ENCODE measurements around the gene SASH1. TPM values are rescaled to one million over a fixed set of nuclear protein-coding genes. Genes with fewer than 3 reads are reported as not detected.

The SASH1 gene
- total RNA-seq, 1 donor from 2014 or later = 70.2 TPM

- H3K4me1 ChIP-seq = peaks cover 0 to 33% of the 10 kb centered on the region in 2 donors
- peaks cover 16 to 34% of the 10 kb centered on the region in 2 donors for H3K36me3 ChIP-seq
- intact Hi-C loops (cut with DNase I) = no loop called here
- peak overlapping the region; percentile 57 to 62 for H3K27ac ChIP-seq
- H3K9me3 ChIP-seq = no peaks in the 10 kb centered on the region
- H3K4me3 ChIP-seq = no peak overlapping the region
- no peaks in the 10 kb centered on the region for H3K27me3 ChIP-seq
- TF ChIP-seq, protein P1, sequence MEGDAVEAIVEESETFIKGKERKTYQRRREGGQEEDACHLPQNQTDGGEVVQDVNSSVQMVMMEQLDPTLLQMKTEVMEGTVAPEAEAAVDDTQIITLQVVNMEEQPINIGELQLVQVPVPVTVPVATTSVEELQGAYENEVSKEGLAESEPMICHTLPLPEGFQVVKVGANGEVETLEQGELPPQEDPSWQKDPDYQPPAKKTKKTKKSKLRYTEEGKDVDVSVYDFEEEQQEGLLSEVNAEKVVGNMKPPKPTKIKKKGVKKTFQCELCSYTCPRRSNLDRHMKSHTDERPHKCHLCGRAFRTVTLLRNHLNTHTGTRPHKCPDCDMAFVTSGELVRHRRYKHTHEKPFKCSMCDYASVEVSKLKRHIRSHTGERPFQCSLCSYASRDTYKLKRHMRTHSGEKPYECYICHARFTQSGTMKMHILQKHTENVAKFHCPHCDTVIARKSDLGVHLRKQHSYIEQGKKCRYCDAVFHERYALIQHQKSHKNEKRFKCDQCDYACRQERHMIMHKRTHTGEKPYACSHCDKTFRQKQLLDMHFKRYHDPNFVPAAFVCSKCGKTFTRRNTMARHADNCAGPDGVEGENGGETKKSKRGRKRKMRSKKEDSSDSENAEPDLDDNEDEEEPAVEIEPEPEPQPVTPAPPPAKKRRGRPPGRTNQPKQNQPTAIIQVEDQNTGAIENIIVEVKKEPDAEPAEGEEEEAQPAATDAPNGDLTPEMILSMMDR (IDR thresholded peaks at IDR 0.05) = no peak
- DNase-seq (ENCODE audit: low spot score in 2 of 2) = peak in 1 of 2 donors; percentile 66
Observed at GRCh38 chr6:148518511-148519156, 176.0 kb downstream of the SASH1 start.

GRCh38 chr6:148520109-148520841, 177.6 kb downstream of the SASH1 start:
- peak in 1 of 2 donors; percentile 63 for DNase-seq (ENCODE audit: low spot score in 2 of 2)
- H3K4me1 ChIP-seq = peaks cover 0 to 41% of the 10 kb centered on the region in 2 donors
- peaks cover 16 to 34% of the 10 kb centered on the region in 2 donors for H3K36me3 ChIP-seq
- no peaks in the 10 kb centered on the region for H3K9me3 ChIP-seq
- peak overlapping the region; percentile 72 to 75 for H3K27ac ChIP-seq
- intact Hi-C loops (cut with DNase I) = no loop called here
- no peak overlapping the region for H3K4me3 ChIP-seq
- no peaks in the 10 kb centered on the region for H3K27me3 ChIP-seq
- TF ChIP-seq, protein P1 (IDR thresholded peaks at IDR 0.05) = no peak

DNA sequence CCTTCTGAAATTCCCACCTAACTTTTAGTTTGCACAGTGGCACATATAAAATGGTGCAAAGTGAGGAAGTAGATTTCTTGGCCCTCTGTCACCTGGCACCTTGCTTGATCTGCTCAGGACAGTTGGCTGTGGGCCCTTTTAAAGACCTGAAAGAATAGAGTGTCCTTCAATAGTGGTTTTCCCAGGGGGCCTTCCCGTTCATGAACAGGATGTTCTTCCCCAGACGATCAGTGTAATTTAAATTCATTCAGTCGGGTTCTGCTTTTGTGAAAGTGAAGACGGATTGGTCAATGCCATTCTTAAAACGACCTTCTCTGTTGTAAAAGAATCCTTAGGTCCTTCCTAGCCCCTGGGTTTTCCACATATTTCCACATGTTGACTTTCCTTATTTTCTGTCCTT, 178.5 kb downstream of the SASH1 start:
- intact Hi-C loops (cut with DNase I) = no loop called here
- H3K9me3 ChIP-seq = no peaks in the 10 kb centered on the region
- H3K4me1 ChIP-seq = peaks cover 0 to 45% of the 10 kb centered on the region in 2 donors
- H3K4me3 ChIP-seq = no peak overlapping the region
- TF ChIP-seq, protein P1 (IDR thresholded peaks at IDR 0.05) = no peak
- peak in 1 of 2 donors; percentile 61 for DNase-seq (ENCODE audit: low spot score in 2 of 2)
- H3K27ac ChIP-seq = peak overlapping the region; percentile 72 to 75
- peaks cover 16 to 27% of the 10 kb centered on the region in 2 donors for H3K36me3 ChIP-seq
- no peaks in the 10 kb centered on the region for H3K27me3 ChIP-seq

GRCh38 chr6:148521586-148521985, 178.9 kb downstream of the SASH1 start:
- peaks cover 0 to 45% of the 10 kb centered on the region in 2 donors for H3K4me1 ChIP-seq
- peak overlapping the region; percentile 72 to 75 for H3K27ac ChIP-seq
- no peaks in the 10 kb centered on the region for H3K9me3 ChIP-seq
- intact Hi-C loops (cut with DNase I) = no loop called here
- H3K4me3 ChIP-seq = no peak overlapping the region
- no peaks in the 10 kb centered on the region for H3K27me3 ChIP-seq
- peaks cover 16 to 26% of the 10 kb centered on the region in 2 donors for H3K36me3 ChIP-seq
- TF ChIP-seq, protein P1 (IDR thresholded peaks at IDR 0.05) = no peak
- DNase-seq (ENCODE audit: low spot score in 2 of 2) = no peak

- Histone ChIP-seq H3K36me3 (peaks cover 10 to 20% of the 10 kb centered on the region in 2 donors), H3K9me3 (no peaks in the 10 kb centered on the region), H3K4me1 (peaks cover 0 to 44% of the 10 kb centered on the region in 2 donors), H3K4me3 (no peak overlapping the region), H3K27ac (peak overlapping the region; percentile 43 to 46), H3K27me3 (no peaks in the 10 kb centered on the region)
- DNase-seq (ENCODE audit: low spot score in 2 of 2) = no peak
- TF ChIP-seq, protein P1 (IDR thresholded peaks at IDR 0.05) = no peak
- intact Hi-C loops (cut with DNase I) = no loop called here
Observed at GRCh38 chr6:148523048-148523447, 180.4 kb downstream of the SASH1 start.
